PC-9 (cell line): ENCODE data around the gene COL4A2. TPM values are rescaled to one million over a fixed set of nuclear protein-coding genes. Genes with fewer than 3 reads are reported as not detected.

Experiments
- BruUV-seq: library from RNA; stranded (reverse); fragments of 400-500 nt; replicated peaks from 2 replicates; lab custom pipeline; 2021; lab: Mats Ljungman, UMichigan
- CTCF ChIA-PET: fragments of 300-600 bp; sonication (Branson Sonifier 250); formaldehyde crosslinking; loops from one replicate; lab custom pipeline; 2022; ENCODE audit warnings: antibody characterized with exemption; lab: Charles Lee
- POLR2A ChIA-PET: fragments of 300-600 bp; sonication (Branson Sonifier 250); formaldehyde crosslinking; loops from one replicate; lab custom pipeline; 2022; ENCODE audit warnings: antibody characterized with exemption; ENCODE audit not compliant: unreplicated experiment; lab: Charles Lee
- DNase-seq, 2 experiments: peaks; one replicate each; pipeline versions ENCODE4 v3.0.0 to v3.0.0-alpha.2; 2015 to 2022; ENCODE audit warnings: mixed read lengths in 1 of 2
- H2AFZ ChIP-seq: fragments of 200-600 bp; sonication (generic); 2 replicates; pipeline ENCODE4 v1.8.1; 2017; ENCODE audit warnings: antibody characterized with exemption
- H3F3A ChIP-seq: fragments of 200-600 bp; sonication (generic); 2 replicates; pipeline ENCODE4 v1.8.1; 2017; ENCODE audit warnings: antibody characterized with exemption, mild to moderate bottlenecking, low read depth; ENCODE audit not compliant: insufficient read depth
- H3K27ac ChIP-seq: fragments of 200-600 bp; sonication (generic); 2 replicates; pipeline ENCODE4 v1.6.1; 2016; ENCODE audit warnings: mixed run types
- H3K27me3 ChIP-seq: fragments of 200-600 bp; sonication (generic); 2 replicates; pipeline ENCODE4 v1.6.1; 2016; ENCODE audit warnings: low read depth, mixed run types; ENCODE audit not compliant: insufficient read depth
- H3K36me3 ChIP-seq: fragments of 200-600 bp; sonication (generic); 2 replicates; pipeline ENCODE4 v1.6.1; 2016; ENCODE audit warnings: low read depth, mixed run types
- H3K4me1 ChIP-seq: fragments of 200-600 bp; sonication (generic); replicated peaks from 2 replicates; pipeline ENCODE4 v1.6.1; 2016; ENCODE audit warnings: mixed run types; ENCODE audit not compliant: insufficient read depth
- H3K4me2 ChIP-seq: fragments of 200-600 bp; sonication (generic); 2 replicates; pipeline ENCODE4 v1.6.1; 2017; ENCODE audit warnings: mixed run types
- H3K4me3 ChIP-seq: fragments of 200-600 bp; sonication (generic); 2 replicates; pipeline ENCODE4 v1.6.1; 2016; ENCODE audit warnings: mixed run types
- H3K79me2 ChIP-seq: fragments of 200-600 bp; sonication (generic); 2 replicates; pipeline ENCODE4 v1.6.1; 2017; ENCODE audit warnings: low read depth, mixed run types
- H3K9me2 ChIP-seq: fragments of 200-600 bp; sonication (generic); 2 replicates; pipeline ENCODE4 v1.8.1; 2017; ENCODE audit warnings: mild to moderate bottlenecking; ENCODE audit not compliant: insufficient read depth
- H3K9me3 ChIP-seq: fragments of 200-600 bp; sonication (generic); 2 replicates; pipeline ENCODE4 v1.8.1; 2016; ENCODE audit warnings: low read depth; ENCODE audit not compliant: insufficient read depth
- H4K20me1 ChIP-seq: fragments of 200-600 bp; sonication (generic); 2 replicates; pipeline ENCODE4 v1.8.1; 2017; ENCODE audit not compliant: insufficient read depth
- EZH2 ChIP-seq: fragments of 200-600 bp; sonication (generic); IDR thresholded peaks from 2 replicates; pipeline ENCODE4 v1.8.0; 2017; ENCODE audit warnings: antibody characterized with exemption, low read depth
- intact Hi-C: fragments of 100-400 bp; cut with micrococcal nuclease; formaldehyde crosslinking; loops from one replicate; pipeline ENCODE4 v1.10.0; 2022; ENCODE audit not compliant: unreplicated experiment
- total RNA-seq: library from RNA; stranded (reverse); gene quantifications from 2 replicates; pipeline ENCODE4 v1.2.3, GENCODE V29; 2021
- TF ChIP-seq, protein P1 (sequence below): fragments of 200-600 bp; sonication (generic); conservative IDR thresholded peaks from 2 replicates; pipeline ENCODE4 v1.6.1; 2017; ENCODE audit warnings: mixed run types, antibody characterized with exemption, mild to moderate bottlenecking, moderate library complexity

The COL4A2 gene
- total RNA-seq, 1 experiment from 2014 or later, result 1.2 TPM

GRCh38 chr13:110546926-110547325 is 239.8 kb downstream of the COL4A2 start:
- Histone ChIP-seq H4K20me1 (0 out of 2 replicates have a peak, but pooled peaks cover 8% of the 10 kb centered on the region), H2AFZ (no peak overlapping the region), H3K4me1 (peaks cover 31% of the 10 kb centered on the region), H3K9me2 (no peaks in the 10 kb centered on the region), H3K36me3 (0 out of 2 replicates have a peak, but pooled peaks cover 4% of the 10 kb centered on the region), H3K27ac (peak overlapping the region; percentile 38), H3F3A (peaks cover 22% of the 10 kb centered on the region), H3K4me3 (no peak overlapping the region), H3K79me2 (peaks cover 95% of the 10 kb centered on the region), H3K9me3 (no peaks in the 10 kb centered on the region; the same call in 1 of the 2 replicates), H3K4me2 (peak overlapping the region; percentile 61), H3K27me3 (no peaks in the 10 kb centered on the region)
- intact Hi-C loops, result loop anchor here (1.0 kb wide), 2 partner anchors 9 to 20 kb away; no protein-coding TSS in a partner anchor
- DNase-seq, result peak; percentile 90 to 97
- ChIA-PET POLR2A (interaction anchor here (0.7 to 0.9 kb wide), 4 partner anchors 12 to 288 kb away, joined by 3 to 5 read pairs (median 4); no protein-coding TSS in a partner anchor), CTCF (interaction anchor here (0.8 to 1.3 kb wide), 2 partner anchors 19 to 91 kb away, joined by 3 to 5 read pairs; no protein-coding TSS in a partner anchor)
- BruUV-seq, result no TSS peak
- no peak for TF ChIP-seq EZH2
- TF ChIP-seq, protein P1, sequence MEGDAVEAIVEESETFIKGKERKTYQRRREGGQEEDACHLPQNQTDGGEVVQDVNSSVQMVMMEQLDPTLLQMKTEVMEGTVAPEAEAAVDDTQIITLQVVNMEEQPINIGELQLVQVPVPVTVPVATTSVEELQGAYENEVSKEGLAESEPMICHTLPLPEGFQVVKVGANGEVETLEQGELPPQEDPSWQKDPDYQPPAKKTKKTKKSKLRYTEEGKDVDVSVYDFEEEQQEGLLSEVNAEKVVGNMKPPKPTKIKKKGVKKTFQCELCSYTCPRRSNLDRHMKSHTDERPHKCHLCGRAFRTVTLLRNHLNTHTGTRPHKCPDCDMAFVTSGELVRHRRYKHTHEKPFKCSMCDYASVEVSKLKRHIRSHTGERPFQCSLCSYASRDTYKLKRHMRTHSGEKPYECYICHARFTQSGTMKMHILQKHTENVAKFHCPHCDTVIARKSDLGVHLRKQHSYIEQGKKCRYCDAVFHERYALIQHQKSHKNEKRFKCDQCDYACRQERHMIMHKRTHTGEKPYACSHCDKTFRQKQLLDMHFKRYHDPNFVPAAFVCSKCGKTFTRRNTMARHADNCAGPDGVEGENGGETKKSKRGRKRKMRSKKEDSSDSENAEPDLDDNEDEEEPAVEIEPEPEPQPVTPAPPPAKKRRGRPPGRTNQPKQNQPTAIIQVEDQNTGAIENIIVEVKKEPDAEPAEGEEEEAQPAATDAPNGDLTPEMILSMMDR, result no peak

DNA sequence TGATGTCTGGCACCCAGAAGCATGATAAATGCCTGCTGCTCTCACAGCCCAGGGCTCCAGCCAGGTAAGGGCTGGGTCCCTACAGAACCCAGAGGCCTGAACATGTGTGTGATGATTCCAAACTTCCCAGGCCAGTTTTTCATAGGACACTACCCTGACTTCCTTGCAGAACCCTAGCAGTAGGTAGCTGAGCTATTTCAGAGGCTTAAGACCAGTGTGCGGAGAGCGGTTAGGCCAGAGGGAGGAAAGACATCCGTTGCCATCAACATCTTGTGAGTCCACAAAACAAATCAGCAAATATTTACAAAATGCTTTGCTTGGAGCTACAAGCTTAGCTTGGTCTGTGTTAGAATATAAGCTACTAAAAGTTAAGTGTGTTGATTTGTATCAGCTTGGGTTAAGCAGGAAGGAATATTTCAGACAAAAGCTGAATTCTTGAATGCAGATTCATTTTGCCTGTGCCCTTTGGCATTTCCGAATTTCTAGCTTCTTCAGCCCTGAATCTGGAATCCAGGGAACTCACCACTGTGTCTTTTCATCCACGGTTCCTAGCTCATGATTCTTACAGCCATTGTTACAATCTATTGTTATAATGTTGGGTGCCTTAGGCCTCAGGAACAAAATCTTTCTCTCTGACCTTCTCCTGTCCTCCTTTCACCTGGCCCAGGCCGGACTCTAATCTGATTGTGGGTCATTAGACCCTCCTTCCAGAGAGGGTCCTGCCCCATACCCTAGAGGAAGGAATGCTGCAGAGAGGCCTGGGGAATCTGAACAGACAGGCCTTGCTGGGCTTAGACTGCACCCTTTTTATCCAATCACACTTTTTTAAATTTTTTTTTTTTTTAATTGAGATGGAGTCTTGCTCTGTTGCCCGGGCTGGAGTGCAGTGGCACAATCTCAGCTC is 242.1 kb downstream of the COL4A2 start:
- H3K4me3 ChIP-seq, result no peak overlapping the region
- 0 out of 2 replicates have a peak, but pooled peaks cover 4% of the 10 kb centered on the region for H3K36me3 ChIP-seq
- H3K9me2 ChIP-seq, result no peaks in the 10 kb centered on the region
- no peak overlapping the region for H3K4me2 ChIP-seq
- H4K20me1 ChIP-seq, result peaks cover 16% of the 10 kb centered on the region; the same call in 1 of the 2 replicates
- POLR2A ChIA-PET, result no interaction called here
- TF ChIP-seq, protein P1, result no peak
- TF ChIP-seq EZH2, result no peak
- peaks cover 93% of the 10 kb centered on the region for H3K79me2 ChIP-seq
- peaks cover 22% of the 10 kb centered on the region for H3F3A ChIP-seq
- H2AFZ ChIP-seq, result no peak overlapping the region
- no peaks in the 10 kb centered on the region for H3K27me3 ChIP-seq
- CTCF ChIA-PET, result no interaction called here
- no TSS peak for BruUV-seq
- intact Hi-C loops, result no loop called here
- no peak for DNase-seq
- no peak overlapping the region for H3K27ac ChIP-seq
- H3K9me3 ChIP-seq, result no peaks in the 10 kb centered on the region; the same call in 1 of the 2 replicates
- H3K4me1 ChIP-seq, result peaks cover 31% of the 10 kb centered on the region

DNA sequence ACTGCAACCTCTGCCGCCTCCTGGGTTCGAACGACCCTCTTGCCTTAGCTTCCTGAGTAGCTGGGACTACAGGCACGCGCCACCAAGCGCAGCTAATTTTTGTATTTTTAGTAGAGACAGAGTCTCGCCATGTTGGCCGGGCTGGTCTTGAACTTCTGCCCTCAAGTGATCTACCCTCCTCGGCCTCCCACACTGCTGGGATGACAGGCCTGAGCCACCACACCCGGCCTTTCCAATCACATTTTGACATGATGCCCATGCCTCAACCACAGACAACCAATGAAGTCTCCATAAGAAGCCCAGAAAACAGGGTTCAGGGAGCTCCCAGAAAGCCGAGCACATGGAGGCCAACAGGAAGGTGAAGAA is 242.7 kb downstream of the COL4A2 start:
- Histone ChIP-seq H3K27me3 (no peaks in the 10 kb centered on the region), H2AFZ (no peak overlapping the region), H3K4me1 (peaks cover 38% of the 10 kb centered on the region), H3K9me3 (no peaks in the 10 kb centered on the region), H3K36me3 (0 out of 2 replicates have a peak, but pooled peaks cover 3% of the 10 kb centered on the region), H4K20me1 (peaks cover 16% of the 10 kb centered on the region; the same call in 1 of the 2 replicates), H3K4me2 (no peak overlapping the region), H3F3A (peaks cover 22% of the 10 kb centered on the region), H3K27ac (no peak overlapping the region), H3K4me3 (no peak overlapping the region), H3K9me2 (no peaks in the 10 kb centered on the region), H3K79me2 (peaks cover 93% of the 10 kb centered on the region)
- CTCF ChIA-PET, result no interaction called here
- TF ChIP-seq, protein P1, result no peak
- no peak for TF ChIP-seq EZH2
- no peak for DNase-seq
- BruUV-seq, result no TSS peak
- POLR2A ChIA-PET, result no interaction called here
- intact Hi-C loops, result no loop called here
